Measurements from ENCODE around the gene PIP4K2C. TPM values are rescaled to one million over a fixed set of nuclear protein-coding genes. Genes with fewer than 3 reads are reported as not detected.
A peak's percentile ranks its signal among the peaks of the same experiment; 100 is the strongest.

The PIP4K2C gene
- total RNA-seq, 2 donors from 2014 or later, result 37.4 to 51.1 TPM

- no peaks in the 10 kb centered on the region for H3K4me1 ChIP-seq (replicated peaks)
- H3K4me3 ChIP-seq, result no peak overlapping the region
- WGBS, result 55% methylated on average over 19 of the region's 19 CpGs
- no peak for DNase-seq (ENCODE audit: low spot score)
- no peaks in the 10 kb centered on the region for H3K9me3 ChIP-seq
- TF ChIP-seq, protein P1, sequence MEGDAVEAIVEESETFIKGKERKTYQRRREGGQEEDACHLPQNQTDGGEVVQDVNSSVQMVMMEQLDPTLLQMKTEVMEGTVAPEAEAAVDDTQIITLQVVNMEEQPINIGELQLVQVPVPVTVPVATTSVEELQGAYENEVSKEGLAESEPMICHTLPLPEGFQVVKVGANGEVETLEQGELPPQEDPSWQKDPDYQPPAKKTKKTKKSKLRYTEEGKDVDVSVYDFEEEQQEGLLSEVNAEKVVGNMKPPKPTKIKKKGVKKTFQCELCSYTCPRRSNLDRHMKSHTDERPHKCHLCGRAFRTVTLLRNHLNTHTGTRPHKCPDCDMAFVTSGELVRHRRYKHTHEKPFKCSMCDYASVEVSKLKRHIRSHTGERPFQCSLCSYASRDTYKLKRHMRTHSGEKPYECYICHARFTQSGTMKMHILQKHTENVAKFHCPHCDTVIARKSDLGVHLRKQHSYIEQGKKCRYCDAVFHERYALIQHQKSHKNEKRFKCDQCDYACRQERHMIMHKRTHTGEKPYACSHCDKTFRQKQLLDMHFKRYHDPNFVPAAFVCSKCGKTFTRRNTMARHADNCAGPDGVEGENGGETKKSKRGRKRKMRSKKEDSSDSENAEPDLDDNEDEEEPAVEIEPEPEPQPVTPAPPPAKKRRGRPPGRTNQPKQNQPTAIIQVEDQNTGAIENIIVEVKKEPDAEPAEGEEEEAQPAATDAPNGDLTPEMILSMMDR (IDR thresholded peaks at IDR 0.05), result no peak
- no peak for TF ChIP-seq POLR2A (IDR thresholded peaks at IDR 0.05)
- TF ChIP-seq POLR2AphosphoS5 (IDR thresholded peaks at IDR 0.05), result no peak
- intact Hi-C loops (cut with DNase I), result loop anchor here (5.0 kb wide), 1 partner anchor 87 kb away; the partner anchor contains the start of genes DDIT3 and MBD6
- peak overlapping the region; percentile 79 to 82 for H3K27ac ChIP-seq
- no peaks in the 10 kb centered on the region for H3K27me3 ChIP-seq (replicated peaks; ENCODE audit: insufficient read depth)
- H3K36me3 ChIP-seq, result no peaks in the 10 kb centered on the region
These were observed 18.2 kb downstream of the PIP4K2C start for GRCh38 chr12:57609101-57609780.

- DNase-seq (ENCODE audit: low spot score), result no peak
- TF ChIP-seq POLR2AphosphoS5 (IDR thresholded peaks at IDR 0.05) (no peak), POLR2A (IDR thresholded peaks at IDR 0.05) (no peak)
- TF ChIP-seq, protein P1 (IDR thresholded peaks at IDR 0.05), result no peak
- H3K9me3 ChIP-seq, result no peaks in the 10 kb centered on the region
- peak overlapping the region; percentile 79 to 82 for H3K27ac ChIP-seq
- H3K4me1 ChIP-seq (replicated peaks), result no peaks in the 10 kb centered on the region
- H3K27me3 ChIP-seq (replicated peaks; ENCODE audit: insufficient read depth), result no peaks in the 10 kb centered on the region
- H3K4me3 ChIP-seq, result peak overlapping the region; percentile 63 to 74
- intact Hi-C loops (cut with DNase I), result loop anchor here (5.0 kb wide), 1 partner anchor 88 kb away; the partner anchor contains the start of genes DDIT3 and MBD6
- no peaks in the 10 kb centered on the region for H3K36me3 ChIP-seq
- 37% methylated on average over 23 of the region's 34 CpGs for WGBS
These were observed 19.0 kb downstream of the PIP4K2C start for GRCh38 chr12:57609781-57610553.

DNA sequence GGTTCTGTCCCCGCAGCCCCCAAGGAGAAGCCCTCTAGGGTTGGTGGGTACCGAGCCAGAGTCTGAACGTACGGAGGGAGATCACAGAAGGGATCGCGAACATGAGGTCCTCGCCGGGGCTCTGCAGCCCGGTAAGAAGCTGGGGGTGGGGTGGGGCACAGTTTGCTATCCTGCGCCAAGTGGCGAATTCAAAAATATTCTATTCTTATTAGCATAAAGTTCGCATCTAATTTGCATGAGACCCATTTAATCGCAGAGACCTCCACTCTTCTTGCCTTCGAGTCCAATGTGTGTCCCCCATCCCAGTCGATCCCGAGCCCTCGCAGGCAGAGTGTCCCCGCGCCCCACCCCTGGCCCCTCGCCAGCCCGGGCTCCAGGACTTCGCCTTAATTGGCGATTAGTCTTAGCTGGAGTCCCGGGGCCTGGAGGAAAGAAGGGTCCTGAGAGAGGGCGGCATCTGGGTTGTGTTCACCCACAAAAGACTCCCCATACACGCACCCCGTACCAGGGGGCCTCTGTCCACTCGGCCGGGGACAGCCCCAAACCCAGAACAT lies 19.6 kb downstream of the PIP4K2C start:
- no peaks in the 10 kb centered on the region for H3K4me1 ChIP-seq (replicated peaks)
- peak overlapping the region; percentile 79 to 82 for H3K27ac ChIP-seq
- no peaks in the 10 kb centered on the region for H3K27me3 ChIP-seq (replicated peaks; ENCODE audit: insufficient read depth)
- H3K36me3 ChIP-seq, result peaks cover 0 to 5% of the 10 kb centered on the region in 2 donors
- 11% methylated on average over 28 of the region's 29 CpGs for WGBS
- DNase-seq (ENCODE audit: low spot score), result no peak
- no peaks in the 10 kb centered on the region for H3K9me3 ChIP-seq
- peak overlapping the region; percentile 63 to 74 for H3K4me3 ChIP-seq
- TF ChIP-seq POLR2A (IDR thresholded peaks at IDR 0.05), result no peak
- intact Hi-C loops (cut with DNase I), result no loop called here

DNA sequence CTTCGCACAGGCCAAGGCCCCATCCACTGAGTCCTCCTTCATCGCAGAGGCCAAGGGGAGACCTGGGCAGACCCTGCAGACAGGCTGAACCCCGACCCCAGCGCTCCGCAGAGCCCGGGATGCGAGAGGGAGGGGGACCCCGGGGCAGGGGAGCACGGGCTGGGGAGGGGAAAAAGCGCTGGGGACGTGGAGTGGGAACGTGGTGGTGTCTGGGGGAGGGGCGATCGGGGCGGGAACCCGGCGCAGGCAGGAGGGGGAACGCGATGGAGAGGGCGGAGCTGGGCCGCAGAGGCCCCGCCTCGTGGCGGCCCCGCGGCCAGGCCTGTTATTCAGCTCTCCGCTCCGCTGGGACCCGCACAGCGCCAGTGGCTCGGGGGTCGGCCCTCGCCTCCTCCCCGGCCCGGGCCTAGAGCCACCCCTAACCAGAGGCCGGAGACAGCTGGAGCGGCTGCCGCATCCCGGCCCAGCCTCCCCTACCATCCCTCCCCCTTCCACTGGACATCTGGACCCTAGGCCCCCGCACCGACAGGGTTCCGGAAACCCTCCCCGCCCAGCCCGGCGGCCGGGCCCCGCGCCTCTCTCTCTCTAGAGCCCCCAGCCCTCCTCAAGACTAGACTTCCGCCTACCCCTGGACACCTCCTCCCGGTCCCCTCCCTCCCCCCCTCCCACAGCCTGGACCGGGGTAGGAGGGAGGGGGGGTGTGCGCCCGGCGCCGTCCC lies 20.3 kb downstream of the PIP4K2C start, which contains the start of gene ARHGEF25:
Gene ARHGEF25, plus strand, starts transcription at position 328 of the 719 bp plus-strand sequence. CDS start 460 bp downstream, outside the sequence.
- Histone ChIP-seq H3K4me3 (peak within 1 kb of the TSS; percentile 63 to 74), H3K9me3 (no peaks in the 10 kb centered on the region), H3K36me3 (peaks cover 0 to 6% of the 10 kb centered on the region in 2 donors), H3K27me3 (replicated peaks; ENCODE audit: insufficient read depth) (no peaks in the 10 kb centered on the region), H3K4me1 (replicated peaks) (no peaks in the 10 kb centered on the region), H3K27ac (peak within 1 kb of the TSS; percentile 79 to 82)
- intact Hi-C loops (cut with DNase I), result no loop called here
- WGBS, result 1% methylated on average over 49 of the region's 55 CpGs
- TF ChIP-seq POLR2AphosphoS5 (IDR thresholded peaks at IDR 0.05), result peak; percentile 8
- TF ChIP-seq, protein P1 (IDR thresholded peaks at IDR 0.05), result no peak
- TF ChIP-seq POLR2A (IDR thresholded peaks at IDR 0.05), result peak; percentile 34
- peak; percentile 46 for DNase-seq (ENCODE audit: low spot score)

Data from prostate gland (tissue), 2 donors.